GF-D8 (cell line): ENCODE results near the gene TPP1.

Experiments
- DNase-seq: peaks from one replicate; lab custom pipeline; 2025; lab: John Stamatoyannopoulos, UW

The TPP1 gene

DNA sequence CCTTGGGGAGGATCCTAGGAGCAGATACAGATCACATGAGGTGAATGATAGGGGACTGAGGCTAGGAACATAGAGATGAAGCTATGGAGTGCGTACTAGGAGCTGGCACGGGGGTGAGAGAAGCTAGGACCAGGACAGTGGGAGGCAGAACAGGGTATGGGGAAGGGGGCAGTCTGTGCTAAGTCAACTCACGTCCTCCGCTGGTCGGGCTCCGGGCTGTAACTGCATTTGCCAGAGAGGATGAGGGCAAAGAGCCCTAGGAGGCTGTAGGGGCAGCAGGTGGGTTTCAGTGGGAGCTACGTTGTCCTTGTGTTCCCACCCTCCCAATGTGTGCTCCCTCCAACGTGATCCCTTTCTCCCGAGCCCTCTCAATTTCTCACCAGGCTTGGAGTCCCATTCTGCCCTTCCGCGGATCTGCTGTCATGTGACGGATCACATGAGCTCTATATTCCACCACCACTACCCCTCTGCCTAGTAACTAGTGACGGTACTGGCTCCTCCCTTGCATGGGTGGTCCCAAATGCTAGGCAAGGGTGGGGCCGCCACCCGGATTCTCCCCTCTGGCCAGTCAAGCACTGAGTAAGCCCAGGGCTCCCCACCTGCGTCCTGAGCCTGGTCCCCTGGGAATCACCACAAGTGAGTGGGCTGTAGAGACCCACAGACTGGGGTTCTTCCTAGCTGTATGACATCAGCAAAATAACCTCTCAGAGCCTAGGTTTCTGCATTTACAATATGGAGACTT lies at the start of gene TPP1:
TPP1 (minus strand) TSS at position 419 of the 742 bp plus-strand sequence; CDS start at position 397, 22 bp downstream.
- peak; percentile 59 for DNase-seq

DNA sequence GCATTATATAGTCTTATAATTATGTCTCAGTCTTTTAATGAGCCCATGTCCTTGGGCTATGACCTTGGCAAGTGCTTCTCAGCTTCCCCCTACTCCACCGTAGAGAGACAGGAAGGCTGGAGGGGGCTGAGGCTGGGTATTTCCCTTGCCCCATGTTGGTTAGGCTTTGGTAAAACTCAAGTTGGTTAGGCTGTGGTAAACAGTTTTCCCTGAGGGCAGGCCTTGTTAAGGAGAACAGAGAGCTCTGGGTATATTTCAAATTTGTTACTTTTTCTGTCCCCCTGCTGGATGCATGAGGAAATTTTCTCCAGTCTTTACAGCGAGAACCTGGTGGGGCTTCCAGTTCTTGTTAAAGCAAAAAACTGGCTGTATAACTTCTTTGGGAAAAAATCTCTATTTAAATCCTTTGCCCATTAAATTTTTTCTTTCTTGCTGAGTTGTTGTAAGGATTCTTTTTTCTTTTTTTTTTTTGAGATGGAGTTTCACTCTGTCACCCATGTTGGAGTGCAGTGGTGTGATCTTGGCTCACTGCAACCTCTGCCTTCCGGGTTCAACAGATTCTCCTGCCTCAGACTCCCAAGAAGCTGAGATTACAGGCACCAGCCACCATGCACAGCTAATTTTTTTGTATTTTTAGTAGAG lies 48.6 kb upstream of the TPP1 start:
- DNase-seq = no peak

DNA sequence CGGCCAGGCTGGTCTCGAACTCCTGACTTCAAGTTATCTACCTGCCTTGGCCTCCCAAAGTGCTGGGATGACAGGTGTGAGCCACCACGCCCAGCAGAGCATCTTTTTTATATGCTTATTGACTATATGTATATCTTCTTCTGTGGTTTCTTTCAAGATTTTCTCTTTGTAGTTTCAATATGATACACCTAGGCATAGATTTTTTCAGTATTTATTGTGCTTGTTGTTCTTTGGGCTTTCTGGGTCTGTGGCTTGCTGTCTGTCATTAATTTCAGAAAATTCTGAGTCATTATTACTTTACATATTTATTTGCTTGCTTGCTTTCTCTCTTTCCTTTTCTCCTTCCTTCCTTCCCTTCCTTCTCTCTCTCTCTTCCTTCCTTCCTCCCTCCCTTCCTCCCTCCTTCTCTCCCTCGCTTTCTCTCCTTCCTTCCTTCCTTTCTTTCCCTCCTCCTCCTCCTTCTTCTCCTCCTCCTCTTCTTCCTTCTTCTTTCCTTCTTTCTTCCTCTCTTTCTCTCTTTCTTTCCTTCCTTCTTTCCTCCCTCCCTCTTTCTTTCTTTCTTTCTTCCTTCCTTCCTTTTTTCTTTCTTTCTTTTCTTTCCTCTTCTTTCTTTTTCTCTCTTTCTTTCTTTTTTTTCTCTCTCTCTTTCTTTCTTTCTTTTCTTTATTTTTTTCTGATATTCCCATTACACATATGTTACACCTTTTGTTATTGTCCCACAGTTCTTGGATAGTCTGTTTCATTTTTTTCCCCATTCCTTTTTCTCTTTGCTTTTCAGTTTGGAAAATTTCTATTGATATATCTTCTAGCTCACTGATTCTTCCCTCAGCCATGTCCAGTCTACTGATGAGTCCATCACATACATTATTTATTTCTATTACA lies 47.3 kb upstream of the TPP1 start:
- DNase-seq = no peak

DNA sequence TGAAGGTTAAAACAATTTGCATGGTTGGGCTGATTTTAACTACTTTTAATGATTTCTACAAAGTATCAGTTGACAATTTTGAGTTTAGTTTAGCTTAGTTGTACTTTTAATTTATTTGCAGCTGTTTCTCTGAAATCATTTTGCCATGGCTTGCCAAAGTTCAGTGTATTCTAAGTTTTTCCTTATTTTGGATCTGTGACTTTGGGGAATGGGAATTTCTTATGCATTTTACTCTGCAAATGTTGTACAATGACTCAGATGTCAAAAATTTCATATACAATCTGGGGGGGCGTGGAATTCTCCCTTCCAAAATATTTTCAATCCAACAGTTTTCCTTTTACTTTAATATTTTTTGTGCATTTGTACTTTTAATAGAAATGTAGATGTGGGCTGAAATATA lies 45.3 kb upstream of the TPP1 start:
- DNase-seq = no peak

DNA sequence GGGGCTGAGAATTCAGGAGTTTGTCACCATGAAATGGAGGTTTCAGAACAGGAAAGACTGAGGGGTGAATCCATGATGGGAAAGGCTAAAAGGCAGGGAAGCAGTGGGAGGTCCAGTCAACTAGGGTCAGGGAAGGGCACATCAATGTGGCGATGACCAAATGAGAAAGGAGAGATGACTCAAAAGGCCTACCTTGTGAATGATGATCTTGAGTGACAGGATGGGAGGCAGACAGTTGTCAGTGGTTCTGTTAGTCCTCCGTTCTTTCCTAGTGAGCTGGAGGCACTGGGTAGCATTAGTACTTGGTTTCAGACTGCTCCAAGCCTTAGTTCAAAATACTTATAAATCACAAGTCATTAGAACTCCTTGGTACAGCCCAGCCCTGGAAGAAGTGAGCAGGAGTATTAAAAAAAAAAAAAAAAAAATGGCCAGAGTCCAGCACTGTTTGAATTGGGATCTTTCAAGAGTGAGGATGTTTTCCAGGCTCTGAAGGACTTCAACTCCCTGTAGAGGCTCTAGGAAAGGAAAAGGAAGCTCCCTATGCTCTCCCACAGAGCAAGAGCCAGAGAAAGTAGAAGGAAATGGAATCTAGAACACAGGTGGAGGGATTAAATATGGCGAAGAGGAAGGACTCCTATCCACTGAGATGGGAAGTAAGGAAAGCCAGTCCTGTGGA lies 44.7 kb upstream of the TPP1 start:
- DNase-seq = no peak

DNA sequence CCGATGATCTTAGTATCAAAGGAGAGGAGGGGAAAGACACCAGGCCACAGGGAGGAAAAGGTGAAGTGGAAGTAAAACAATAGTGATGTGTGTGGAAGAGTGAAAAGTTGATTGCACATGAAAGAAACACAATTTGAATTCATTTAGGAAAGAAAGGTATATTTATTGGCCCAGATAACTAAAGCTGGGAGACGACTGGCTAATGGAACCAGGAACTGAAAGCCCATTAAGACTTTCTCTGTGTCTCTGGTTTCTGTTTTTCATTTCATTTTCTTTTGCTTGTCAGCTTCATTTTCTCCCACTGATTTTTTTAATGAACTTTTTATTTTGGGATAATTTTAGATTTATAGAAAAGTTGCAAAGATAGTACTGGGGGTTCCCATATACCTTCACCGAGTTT lies 41.5 kb upstream of the TPP1 start:
- DNase-seq = no peak

DNA sequence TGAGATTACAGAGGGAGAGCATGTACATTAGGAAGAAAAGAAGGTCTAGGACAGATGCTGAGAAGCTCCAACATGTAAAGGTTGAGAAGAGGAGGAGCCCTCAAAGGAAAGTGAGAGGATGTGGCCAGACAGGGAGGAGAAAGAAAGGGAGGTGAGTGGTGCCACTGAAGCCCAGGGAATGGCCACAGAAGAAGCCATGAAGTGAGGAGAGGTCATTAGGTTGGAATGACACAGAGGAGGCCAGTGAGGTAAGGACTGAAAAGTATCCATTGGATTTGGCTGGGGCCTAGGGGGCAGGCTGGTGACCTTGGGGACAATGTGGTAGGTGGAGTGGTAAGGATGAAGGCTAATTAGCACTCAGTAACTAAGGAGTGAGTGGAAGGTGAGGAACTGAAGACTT lies 39.4 kb upstream of the TPP1 start:
- DNase-seq = no peak

DNA sequence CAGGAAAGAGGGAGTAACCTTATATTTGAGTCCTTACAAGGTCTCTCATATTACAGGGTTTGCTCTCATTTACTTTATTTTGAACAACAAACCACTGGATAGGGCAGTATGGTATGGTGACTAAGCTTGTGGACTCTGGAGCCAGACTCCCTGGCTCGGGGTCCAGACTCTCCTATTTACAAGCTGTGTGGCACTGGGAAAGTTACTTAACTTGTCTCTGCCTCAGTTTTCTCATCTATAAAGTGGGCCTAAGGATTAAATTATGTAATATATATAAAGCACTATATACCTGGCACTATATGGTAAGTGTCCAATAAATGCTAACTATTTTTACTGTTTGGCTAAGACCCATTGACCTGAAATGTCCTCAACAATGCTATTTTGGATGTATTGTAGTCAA lies 38.1 kb upstream of the TPP1 start:
- DNase-seq = no peak

DNA sequence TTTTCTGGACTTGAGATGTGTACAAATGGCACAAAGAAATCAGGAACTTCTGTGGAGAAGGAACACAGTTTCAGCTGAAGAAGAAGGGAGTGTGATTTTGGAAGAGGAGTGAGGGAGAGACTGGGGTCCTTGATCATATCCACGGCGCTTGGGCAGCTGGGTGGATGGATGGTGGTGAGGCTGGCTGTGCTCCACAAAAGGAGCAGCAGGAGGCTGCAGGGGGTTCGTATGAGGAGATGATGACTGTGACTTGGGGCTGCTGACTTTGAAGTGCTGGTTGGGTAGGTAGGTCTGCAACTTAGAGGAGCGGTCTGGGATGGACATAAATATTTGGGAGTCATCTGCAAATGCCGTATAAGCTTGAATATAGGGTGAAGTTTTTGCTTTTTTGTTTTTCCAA lies 37.7 kb upstream of the TPP1 start:
- no peak for DNase-seq

DNA sequence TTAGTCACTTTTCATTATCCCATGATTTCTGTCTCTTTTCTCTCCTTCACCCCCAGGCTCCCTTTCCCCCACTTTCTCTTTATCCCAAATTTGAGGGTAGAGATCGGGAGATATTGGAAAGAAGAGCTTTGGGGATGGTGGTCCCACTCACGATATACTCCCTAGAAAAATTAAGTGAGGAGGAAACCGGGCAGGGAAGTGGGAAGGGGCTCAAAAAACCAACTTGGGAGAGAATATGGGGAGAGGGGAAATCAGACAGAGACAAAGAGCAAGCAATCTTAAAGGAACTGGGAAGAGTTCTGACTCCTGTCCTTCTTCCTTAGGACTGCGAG lies 37.3 kb upstream of the TPP1 start:
- DNase-seq = no peak

DNA sequence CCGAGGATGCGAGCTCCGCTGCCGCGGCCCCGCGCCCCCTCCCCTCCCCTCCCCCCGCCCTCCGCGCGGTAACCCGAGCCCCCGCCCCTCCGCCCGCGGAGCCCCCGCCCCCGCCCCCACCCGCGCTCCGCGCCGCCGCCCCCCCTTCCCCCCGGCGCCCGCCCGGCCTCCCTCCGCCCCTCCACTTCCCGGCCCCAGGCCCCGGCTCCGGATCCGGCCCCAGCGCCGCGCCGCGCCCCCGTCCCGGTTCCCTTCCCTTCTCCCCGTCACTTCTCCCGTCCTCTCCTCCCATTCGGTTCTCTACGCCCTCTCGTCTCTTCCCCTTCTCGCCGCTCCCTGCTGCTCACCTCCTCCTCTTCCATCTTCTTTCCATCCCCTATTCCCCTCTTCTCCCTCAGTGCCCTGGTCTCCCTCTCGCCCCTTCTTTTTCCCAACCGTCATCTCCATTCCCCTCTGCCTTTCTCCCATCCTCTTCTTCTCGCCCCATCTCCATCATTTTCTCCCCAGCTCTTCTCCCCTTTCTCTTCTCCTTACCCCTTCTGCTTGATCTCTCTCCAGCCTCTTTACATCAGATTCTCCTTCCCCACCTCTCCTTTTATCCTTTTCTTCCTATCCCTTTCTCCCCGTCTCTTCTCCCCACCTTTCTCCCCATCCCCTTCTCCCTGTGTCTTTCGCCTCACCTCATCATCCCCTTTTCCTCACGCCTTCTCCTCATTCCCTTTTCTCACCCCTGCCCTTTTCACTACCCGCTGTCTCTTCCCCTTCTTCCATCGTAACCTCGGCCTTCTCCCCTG lies 36.8 kb upstream of the TPP1 start, which contains the start of gene DCHS1:
DCHS1 (minus strand) TSS at position 20 of the 794 bp plus-strand sequence. CDS start 14,196 bp downstream, outside the sequence.
- no peak for DNase-seq

DNA sequence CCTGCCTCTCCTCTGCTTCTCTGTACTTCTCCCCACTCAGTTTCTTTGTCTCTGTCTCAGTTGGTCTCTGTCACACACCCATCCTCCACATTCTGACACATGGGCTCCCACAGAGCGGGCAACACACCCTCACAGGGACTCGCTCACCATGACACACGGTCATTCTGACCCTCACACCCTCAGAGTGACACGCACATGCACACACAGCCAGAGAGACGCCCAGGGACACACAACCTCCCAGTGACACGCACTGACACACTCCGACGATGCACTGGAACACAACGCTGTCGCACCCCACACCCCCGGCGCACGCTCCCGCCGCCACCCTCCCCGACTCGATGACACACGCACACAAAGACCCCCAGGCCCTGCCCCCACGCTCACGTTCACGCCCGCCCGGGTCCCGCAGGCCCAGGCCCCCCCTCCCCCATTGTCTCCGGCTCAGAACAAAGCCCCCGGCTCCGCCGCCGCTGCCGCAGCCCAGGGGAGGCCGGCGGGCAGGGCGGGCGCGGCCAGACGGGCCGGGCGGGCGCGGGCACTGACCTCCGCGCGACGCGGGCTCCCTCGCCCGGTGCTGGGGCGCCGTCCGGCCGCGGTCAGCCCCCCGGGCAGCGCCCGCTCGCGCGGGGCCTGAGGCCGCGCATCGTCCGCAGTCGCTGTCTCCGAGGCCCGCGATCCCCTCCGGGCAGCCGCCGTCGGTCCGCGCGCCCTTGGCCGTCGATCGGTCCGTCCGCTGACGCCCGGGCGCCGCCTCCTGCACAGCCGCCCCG lies 36.0 kb upstream of the TPP1 start:
- DNase-seq = no peak

DNA sequence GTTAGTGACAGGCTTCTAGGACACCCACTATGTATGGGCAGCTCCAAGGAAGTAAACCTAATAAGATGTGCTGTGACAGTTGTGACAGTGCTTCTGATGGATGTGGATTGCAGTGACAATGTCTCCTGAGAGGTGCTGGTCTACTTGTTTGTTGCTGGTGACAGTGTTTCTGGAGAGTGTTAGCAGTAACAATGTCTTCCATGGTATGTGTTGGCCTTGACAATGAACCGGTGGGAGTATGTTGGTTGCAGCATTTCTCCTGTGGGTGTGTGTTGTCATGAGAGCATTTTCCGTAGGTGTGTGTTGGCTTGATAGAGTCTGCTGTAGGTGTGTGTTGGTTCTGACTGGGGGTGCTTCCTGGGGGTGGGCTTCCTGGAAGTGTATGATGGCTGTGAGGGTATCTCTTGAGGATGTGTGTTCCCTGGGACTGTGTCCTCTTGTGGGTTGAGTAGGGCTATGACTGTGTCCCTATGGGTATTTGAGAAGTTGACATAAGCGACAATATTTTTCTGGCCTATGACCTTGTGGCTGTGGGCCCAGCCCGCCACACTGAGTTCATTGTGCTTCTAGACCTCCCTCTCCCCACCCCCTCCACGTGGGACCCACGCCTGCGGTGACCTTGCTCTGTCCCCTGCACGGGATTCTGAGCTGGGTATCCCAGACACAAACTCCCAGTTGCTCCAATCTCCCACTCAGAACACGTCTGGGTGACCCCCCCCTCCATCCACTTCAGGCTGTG lies 35.2 kb upstream of the TPP1 start:
- no peak for DNase-seq

DNA sequence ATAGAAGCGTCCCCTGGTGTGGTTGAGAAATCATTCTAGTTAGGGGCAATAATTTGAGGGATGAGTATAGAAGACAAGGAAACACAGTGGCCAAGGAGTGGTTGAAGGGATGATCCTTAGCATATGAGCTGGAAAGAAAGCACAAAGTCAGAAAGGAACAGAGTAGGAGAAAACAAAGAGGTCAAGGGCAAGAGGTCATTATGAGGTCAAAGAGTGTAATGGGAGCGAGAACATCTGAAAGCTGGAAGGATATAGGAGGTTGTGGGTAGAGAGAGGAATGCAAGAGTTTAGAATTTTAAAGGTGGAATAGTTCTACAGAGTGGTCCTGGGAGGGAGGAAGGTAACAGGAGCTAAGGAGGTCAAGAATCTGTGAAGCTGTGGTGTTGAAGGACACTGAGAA lies 34.4 kb upstream of the TPP1 start:
- DNase-seq = no peak

DNA sequence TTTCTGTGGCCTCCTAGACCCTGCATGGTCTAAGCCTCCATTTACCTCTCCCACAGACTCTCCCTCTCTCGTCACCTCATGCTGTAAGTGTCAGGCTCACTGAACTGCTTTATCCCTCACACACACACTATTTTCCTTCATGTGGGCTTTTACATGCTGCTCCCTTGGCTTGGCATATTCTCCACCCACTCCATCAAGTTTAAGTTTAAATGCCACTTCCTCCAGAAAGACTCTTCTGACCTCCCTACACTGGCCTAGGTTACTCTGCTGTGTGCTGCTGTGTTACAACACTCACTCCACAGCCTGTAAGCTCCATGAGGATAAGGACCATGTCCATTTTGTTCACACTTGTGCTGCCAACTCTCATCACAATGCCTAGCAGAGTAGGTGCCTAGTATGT lies 33.9 kb upstream of the TPP1 start:
- no peak for DNase-seq

DNA sequence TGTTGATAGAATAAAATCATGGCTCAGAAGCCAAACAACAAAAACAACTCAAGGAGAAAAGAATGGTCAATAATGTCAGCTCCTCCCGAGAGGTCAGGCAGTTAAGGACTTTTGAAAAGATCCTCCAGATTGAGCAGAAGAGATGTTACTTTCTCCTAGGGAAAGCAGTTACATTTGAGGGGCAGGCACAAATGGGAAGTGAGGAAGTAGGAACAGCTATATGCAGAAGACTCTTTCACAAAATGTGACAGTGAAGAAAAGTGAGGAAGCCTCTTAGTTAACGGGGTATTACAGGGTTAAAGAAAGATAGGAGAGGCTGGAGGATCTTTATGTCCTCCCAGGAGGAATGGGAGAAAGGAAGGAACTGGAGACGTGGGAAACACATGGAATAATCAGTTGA lies 33.0 kb upstream of the TPP1 start:
- DNase-seq = no peak

DNA sequence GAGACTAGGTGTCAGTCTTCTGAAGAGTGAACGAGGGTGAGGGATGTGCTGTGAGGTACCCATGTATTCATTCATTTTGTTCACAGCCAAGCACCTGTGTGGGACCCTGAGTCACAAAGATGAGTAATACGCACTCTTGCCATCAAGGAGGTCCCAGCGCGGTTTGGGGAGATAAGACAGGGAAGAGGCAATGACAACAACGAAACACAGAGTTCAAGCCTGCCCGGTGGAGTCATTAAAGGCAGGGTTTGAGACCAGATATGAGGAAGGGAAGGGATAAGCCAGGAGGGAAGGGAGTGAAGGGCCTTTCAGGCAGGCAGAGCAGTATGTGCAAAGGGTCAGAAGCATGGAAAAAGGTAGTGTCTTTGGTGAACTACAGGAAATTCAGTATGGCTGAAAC lies 31.8 kb upstream of the TPP1 start:
- no peak for DNase-seq

DNA sequence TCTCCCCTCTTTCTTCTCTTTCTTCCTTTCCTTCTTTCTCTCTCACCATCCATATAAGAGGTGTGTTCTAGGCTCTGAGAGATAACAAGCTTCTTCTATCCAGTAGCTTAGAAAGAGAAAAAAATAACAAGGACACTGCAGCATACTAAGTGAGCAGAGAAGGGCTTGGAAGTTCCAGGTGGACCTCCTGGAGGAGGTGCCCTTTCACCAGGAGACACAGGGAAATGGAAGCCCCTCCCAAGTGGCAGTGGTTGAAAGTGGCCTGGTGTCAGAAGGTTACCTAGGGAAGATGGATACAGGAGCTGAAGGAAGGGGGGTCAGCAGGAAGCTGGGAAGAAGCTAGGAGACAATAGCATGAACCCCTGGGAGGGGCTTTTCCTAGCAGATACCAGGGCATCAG lies 30.9 kb upstream of the TPP1 start:
- no peak for DNase-seq

DNA sequence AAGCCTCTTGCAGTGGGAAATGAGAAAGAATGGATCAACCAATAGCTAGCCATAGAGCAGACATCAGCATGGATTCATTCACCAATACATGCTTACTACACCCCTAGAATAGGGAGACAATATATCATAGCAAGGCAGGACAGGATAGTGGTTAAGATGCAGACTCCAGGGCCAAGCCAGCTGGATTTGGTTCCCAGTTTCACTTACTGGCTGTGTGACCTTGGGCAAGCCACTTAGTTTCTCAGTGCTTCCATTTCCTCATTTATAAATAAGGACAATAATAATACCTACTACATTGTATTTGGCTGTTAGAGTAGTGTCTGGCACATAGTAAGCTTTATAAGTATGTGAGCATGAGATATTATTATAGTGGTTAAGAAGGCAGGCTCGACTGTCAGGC lies 29.3 kb upstream of the TPP1 start:
- no peak for DNase-seq

DNA sequence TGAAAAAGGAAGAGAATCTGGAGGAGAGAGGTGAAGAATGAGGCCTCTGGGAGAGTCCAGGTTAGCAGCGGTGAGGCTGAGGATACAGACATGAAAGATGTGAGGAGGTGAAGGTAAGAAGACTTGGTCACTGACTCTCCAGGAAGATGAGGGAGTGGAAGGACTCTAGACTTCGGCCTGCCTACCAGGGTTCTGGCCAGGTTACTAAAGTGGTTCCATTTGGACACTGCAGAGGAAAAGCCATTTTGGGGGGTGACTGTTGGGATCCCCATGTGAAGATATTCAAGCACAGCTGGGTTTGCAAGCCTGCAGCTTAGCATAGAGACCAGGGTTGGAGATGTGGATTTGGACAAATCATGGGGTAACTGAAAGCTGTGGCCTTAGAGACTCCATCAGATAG lies 28.6 kb upstream of the TPP1 start:
- no peak for DNase-seq
